Large intestine (tissue), 3 donors: ENCODE results near the gene FRY. TPM values are rescaled to one million over a fixed set of nuclear protein-coding genes. Genes with fewer than 3 reads are reported as not detected.
A peak's percentile ranks its signal among the peaks of the same experiment; 100 is the strongest.

ENCODE experiments used
- DNase-seq, 2 donors: peaks; one replicate each; pipeline versions ENCODE4 v3.0.0 to v3.0.0-alpha.2; 2013
- H3K27ac ChIP-seq: one replicate; pipeline ENCODE4 v1.5.1; 2013; ENCODE audit warnings: low read length
- H3K27me3 ChIP-seq: 2 replicates; pipeline ENCODE4 v1.6.1; 2013; ENCODE audit warnings: low read length; ENCODE audit not compliant: control insufficient read depth, insufficient read depth
- H3K36me3 ChIP-seq: 2 replicates; pipeline ENCODE4 v1.6.1; 2013; ENCODE audit warnings: low read length; ENCODE audit not compliant: control insufficient read depth, insufficient read depth
- H3K4me1 ChIP-seq: one replicate; pipeline ENCODE4 v1.6.1; 2013; ENCODE audit warnings: low read length; ENCODE audit not compliant: control insufficient read depth, insufficient read depth
- H3K4me3 ChIP-seq: one replicate; pipeline ENCODE4 v1.5.1; 2013; ENCODE audit warnings: low read length
- H3K9me3 ChIP-seq: one replicate; pipeline ENCODE4 v1.6.1; 2013; ENCODE audit warnings: mild to moderate bottlenecking, low read depth, low read length, moderate library complexity; ENCODE audit not compliant: control insufficient read depth
- WGBS: methylation state at CpG from one replicate; pipeline ENCODE4 v1.1.5; 2013; ENCODE audit warnings: low lambda C conversion rate; ENCODE audit not compliant: insufficient coverage; 5-methylcytosine and 5-hydroxymethylcytosine counted together
- polyA plus RNA-seq: library from polyadenylated mRNA; unstranded; fragments of 120-200 nt; gene quantifications from one replicate; pipeline ENCODE4 v1.2.1, GENCODE V29; 2013

The FRY gene
- polyA plus RNA-seq, 1 donor: 12.4 TPM

GRCh38 chr13:32309312-32310133 is 277.9 kb downstream of the FRY start:
- no peak overlapping the region for H3K4me3 ChIP-seq
- H3K27ac ChIP-seq: peak overlapping the region; percentile 0

GRCh38 chr13:32310134-32310706 is 278.6 kb downstream of the FRY start:
- H3K9me3 ChIP-seq: no peaks in the 10 kb centered on the region
- peaks cover 3% of the 10 kb centered on the region for H3K4me1 ChIP-seq
- peak in 1 of 2 donors; percentile 15 for DNase-seq
- no peak overlapping the region for H3K4me3 ChIP-seq
- H3K27me3 ChIP-seq: no peaks in the 10 kb centered on the region
- H3K36me3 ChIP-seq: no peaks in the 10 kb centered on the region
- WGBS: 100% methylated on average over 2 of the region's 12 CpGs
- H3K27ac ChIP-seq: peak overlapping the region; percentile 0

More at GRCh38 chr13:32309312-32310133, 277.9 kb downstream of the FRY start:
- H3K27me3 ChIP-seq: no peaks in the 10 kb centered on the region
- H3K36me3 ChIP-seq: no peaks in the 10 kb centered on the region
- no peaks in the 10 kb centered on the region for H3K4me1 ChIP-seq
- 81% methylated on average over 3 of the region's 10 CpGs for WGBS
- H3K9me3 ChIP-seq: no peaks in the 10 kb centered on the region
- DNase-seq: peak; percentile 44 to 73

- Histone ChIP-seq H3K27ac (no peak overlapping the region), H3K4me3 (no peak overlapping the region), H3K4me1 (peaks cover 3% of the 10 kb centered on the region), H3K9me3 (no peaks in the 10 kb centered on the region), H3K36me3 (no peaks in the 10 kb centered on the region), H3K27me3 (no peaks in the 10 kb centered on the region)
- no CpG with 5 or more reads among the region's 36 CpGs for WGBS
- no peak for DNase-seq
These were observed 279.8 kb downstream of the FRY start for GRCh38 chr13:32311188-32311897.

DNA sequence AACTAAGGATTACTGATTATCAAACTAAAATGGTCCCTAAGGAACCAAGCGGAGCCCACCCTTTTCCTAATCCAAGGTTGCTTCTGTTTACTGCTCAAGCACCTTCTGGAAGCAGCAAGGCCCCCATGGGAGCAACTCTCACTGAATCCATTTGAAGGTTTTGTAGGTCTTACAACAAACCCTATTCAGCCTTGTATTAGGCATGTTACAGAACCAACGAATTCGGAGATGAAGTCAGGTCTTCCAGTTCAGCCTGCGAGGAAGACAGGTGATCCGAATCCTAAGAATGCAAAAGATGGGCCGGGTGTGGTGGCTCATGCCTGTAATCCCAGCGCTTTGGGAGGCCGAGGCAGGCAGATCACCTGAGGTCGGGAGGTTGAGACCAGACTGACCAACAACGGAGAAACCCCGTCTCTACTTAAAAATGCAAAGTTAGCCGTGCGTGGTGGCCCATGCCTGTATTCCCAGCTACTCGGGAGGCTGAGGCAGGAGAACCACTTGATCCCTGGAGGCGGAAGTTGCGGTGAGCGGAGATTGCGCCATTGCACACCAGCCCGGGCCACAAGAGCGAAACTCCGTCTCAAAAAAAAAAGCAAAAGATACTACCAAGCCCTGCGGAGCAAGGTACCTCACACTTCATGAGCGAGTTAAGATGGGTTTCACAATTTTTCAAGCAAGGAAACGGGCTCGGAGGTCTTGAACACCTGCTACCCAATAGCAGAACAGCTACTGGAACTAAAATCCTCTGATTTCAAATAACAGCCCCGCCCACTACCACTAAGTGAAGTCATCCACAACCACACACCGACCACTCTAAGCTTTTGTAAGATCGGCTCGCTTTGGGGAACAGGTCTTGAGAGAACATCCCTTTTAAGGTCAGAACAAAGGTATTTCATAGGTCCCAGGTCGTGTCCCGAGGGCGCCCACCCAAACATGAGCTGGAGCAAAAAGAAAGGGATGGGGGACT is 283.0 kb downstream of the FRY start:
- Histone ChIP-seq H3K4me1 (peaks cover 3% of the 10 kb centered on the region), H3K27me3 (no peaks in the 10 kb centered on the region), H3K9me3 (no peaks in the 10 kb centered on the region), H3K36me3 (no peaks in the 10 kb centered on the region), H3K4me3 (peak overlapping the region; percentile 74), H3K27ac (peak overlapping the region; percentile 91)
- DNase-seq: peak in 1 of 2 donors; percentile 29
- WGBS: 100% methylated on average over 3 of the region's 32 CpGs

DNA sequence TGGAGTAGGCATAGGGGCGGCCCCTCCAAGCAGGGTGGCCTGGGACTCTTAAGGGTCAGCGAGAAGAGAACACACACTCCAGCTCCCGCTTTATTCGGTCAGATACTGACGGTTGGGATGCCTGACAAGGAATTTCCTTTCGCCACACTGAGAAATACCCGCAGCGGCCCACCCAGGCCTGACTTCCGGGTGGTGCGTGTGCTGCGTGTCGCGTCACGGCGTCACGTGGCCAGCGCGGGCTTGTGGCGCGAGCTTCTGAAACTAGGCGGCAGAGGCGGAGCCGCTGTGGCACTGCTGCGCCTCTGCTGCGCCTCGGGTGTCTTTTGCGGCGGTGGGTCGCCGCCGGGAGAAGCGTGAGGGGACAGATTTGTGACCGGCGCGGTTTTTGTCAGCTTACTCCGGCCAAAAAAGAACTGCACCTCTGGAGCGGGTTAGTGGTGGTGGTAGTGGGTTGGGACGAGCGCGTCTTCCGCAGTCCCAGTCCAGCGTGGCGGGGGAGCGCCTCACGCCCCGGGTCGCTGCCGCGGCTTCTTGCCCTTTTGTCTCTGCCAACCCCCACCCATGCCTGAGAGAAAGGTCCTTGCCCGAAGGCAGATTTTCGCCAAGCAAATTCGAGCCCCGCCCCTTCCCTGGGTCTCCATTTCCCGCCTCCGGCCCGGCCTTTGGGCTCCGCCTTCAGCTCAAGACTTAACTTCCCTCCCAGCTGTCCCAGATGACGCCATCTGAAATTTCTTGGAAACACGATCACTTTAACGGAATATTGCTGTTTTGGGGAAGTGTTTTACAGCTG is 283.9 kb downstream of the FRY start, which contains the start of the genes BRCA2 and ZAR1L:
Gene BRCA2, plus strand, starts transcription at position 271 of the 790 bp plus-strand sequence. CDS start 953 bp downstream, outside the sequence.
Gene ZAR1L, minus strand, starts transcription at position 126 of the 790 bp plus-strand sequence. CDS start 3,438 bp downstream, outside the sequence.
- Histone ChIP-seq H3K4me1 (peaks cover 3% of the 10 kb centered on the region), H3K27ac (peak within 1 kb of the TSS; percentile 91), H3K9me3 (no peaks in the 10 kb centered on the region), H3K4me3 (peak within 1 kb of the TSS; percentile 74), H3K36me3 (no peaks in the 10 kb centered on the region), H3K27me3 (no peaks in the 10 kb centered on the region)
- WGBS: no CpG with 5 or more reads among the region's 60 CpGs
- DNase-seq: peak; percentile 92

DNA sequence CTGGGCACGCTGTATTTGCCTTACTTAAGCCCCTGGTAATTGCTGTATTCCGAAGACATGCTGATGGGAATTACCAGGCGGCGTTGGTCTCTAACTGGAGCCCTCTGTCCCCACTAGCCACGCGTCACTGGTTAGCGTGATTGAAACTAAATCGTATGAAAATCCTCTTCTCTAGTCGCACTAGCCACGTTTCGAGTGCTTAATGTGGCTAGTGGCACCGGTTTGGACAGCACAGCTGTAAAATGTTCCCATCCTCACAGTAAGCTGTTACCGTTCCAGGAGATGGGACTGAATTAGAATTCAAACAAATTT is 284.4 kb downstream of the FRY start:
- DNase-seq: no peak
- Histone ChIP-seq H3K4me1 (peaks cover 3% of the 10 kb centered on the region), H3K9me3 (no peaks in the 10 kb centered on the region), H3K36me3 (no peaks in the 10 kb centered on the region), H3K4me3 (peak overlapping the region; percentile 74), H3K27me3 (no peaks in the 10 kb centered on the region), H3K27ac (peak overlapping the region; percentile 91)
- no CpG with 5 or more reads among the region's 13 CpGs for WGBS

- 88% methylated on average over 2 of the region's 6 CpGs for WGBS
- no peak for DNase-seq
These were observed 284.9 kb downstream of the FRY start for GRCh38 chr13:32316501-32316900.

DNA sequence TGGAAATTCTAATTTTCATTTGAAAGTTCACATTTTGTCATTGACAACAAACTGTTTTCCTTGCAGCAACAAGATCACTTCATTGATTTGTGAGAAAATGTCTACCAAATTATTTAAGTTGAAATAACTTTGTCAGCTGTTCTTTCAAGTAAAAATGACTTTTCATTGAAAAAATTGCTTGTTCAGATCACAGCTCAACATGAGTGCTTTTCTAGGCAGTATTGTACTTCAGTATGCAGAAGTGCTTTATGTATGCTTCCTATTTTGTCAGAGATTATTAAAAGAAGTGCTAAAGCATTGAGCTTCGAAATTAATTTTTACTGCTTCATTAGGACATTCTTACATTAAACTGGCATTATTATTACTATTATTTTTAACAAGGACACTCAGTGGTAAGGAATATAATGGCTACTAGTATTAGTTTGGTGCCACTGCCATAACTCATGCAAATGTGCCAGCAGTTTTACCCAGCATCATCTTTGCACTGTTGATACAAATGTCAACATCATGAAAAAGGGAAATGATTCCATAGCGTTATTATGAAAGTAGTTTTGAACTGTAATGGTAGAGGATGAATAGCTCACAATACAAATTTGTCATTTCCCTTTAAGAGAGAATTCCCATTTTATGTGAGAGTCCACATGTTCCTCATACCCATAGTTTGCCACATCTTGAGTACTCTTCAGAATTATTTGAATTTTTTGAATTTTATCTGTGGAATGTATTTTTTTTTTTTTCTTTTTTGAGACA is 286.3 kb downstream of the FRY start:
- no peak for DNase-seq
- H3K4me1 ChIP-seq: peaks cover 3% of the 10 kb centered on the region
- 83% methylated on average over 1 of the region's 2 CpGs for WGBS

More at GRCh38 chr13:32316501-32316900, 284.9 kb downstream of the FRY start:
- no peaks in the 10 kb centered on the region for H3K36me3 ChIP-seq
- H3K4me3 ChIP-seq: peak overlapping the region; percentile 74
- H3K27ac ChIP-seq: no peak overlapping the region
- H3K27me3 ChIP-seq: no peaks in the 10 kb centered on the region
- peaks cover 3% of the 10 kb centered on the region for H3K4me1 ChIP-seq
- H3K9me3 ChIP-seq: no peaks in the 10 kb centered on the region

DNA sequence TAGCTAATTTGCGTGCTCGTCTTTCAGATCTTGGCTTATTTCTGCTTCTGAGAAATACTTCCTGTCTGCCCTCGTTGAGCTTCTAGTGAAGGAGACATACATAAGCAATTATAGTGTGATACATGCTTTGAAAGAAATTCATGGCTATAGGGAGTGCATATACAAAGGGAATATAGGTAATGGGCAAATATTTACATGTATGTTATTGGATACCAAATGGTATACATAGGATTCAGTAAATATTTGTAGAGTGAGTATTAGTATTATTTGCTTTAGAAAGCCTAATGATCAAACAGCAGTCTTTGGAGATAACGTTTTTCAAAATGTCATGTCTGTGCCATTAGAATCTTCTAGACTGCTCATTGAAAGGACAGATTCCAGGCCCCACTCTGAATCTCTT is 289.0 kb downstream of the FRY start:
- H3K36me3 ChIP-seq: no peaks in the 10 kb centered on the region
- WGBS: no CpG with 5 or more reads among the region's 4 CpGs

More for the DNA sequence above, 286.3 kb downstream of the FRY start:
- H3K9me3 ChIP-seq: no peaks in the 10 kb centered on the region
- no peak overlapping the region for H3K27ac ChIP-seq
- no peak overlapping the region for H3K4me3 ChIP-seq
- H3K36me3 ChIP-seq: no peaks in the 10 kb centered on the region
- H3K27me3 ChIP-seq: no peaks in the 10 kb centered on the region

More for the DNA sequence above, 289.0 kb downstream of the FRY start:
- Histone ChIP-seq H3K27ac (no peak overlapping the region), H3K9me3 (no peaks in the 10 kb centered on the region), H3K4me3 (no peak overlapping the region), H3K4me1 (no peaks in the 10 kb centered on the region), H3K27me3 (no peaks in the 10 kb centered on the region)
- no peak for DNase-seq
